K562 (cell line): ENCODE results near the gene THEM5. TPM values are rescaled to one million over a fixed set of nuclear protein-coding genes. Genes with fewer than 3 reads are reported as not detected.

ENCODE experiments used
- ATAC-seq: fragments of 200-7000 bp; cut with Tn5 transposase; 3 replicates; pipeline ENCODE4 v1.9.1; 2020; ENCODE audit warnings: moderate library complexity
- BruUV-seq: library from RNA; stranded (reverse); fragments of 400-500 nt; replicated peaks from 2 replicates; lab custom pipeline; 2021; lab: Mats Ljungman, UMichigan
- CTCF ChIA-PET: fragments of 300-600 bp; formaldehyde crosslinking; extraction: SDS; loops from one replicate; lab custom pipeline; 2021; ENCODE audit warnings: low intra/inter-chr PET ratio; lab: Yijun Ruan, JAX
- POLR2A ChIA-PET: fragments of 300-600, 350-650 bp; sonication (Branson Sonifier 250); formaldehyde crosslinking; extraction: SDS; loops from one replicate; lab custom pipeline; 2021; ENCODE audit warnings: antibody characterized with exemption, inconsistent platforms; lab: Yijun Ruan, JAX
- DNase-seq, 4 experiments: peaks; one replicate each; pipeline versions ENCODE4 v3.0.0 to v3.0.0-alpha.2; 2011 to 2018; ENCODE audit warnings: low spot score in 3 of 4, mixed read lengths in 3 of 4; ENCODE audit errors: extremely low read depth in 1 of 4
- FAIRE-seq: peaks from 2 replicates; lab custom pipeline; 2011; peaks lifted over from hg19 to GRCh38; lab: Jason Lieb, UNC
- H2AFZ ChIP-seq: 2 replicates; pipeline ENCODE4 v1.6.0; 2011; ENCODE audit warnings: low read depth, low read length, control low read depth, inconsistent platforms
- H3K27ac ChIP-seq: fragments of 200-600 bp; 3 replicates; pipeline ENCODE4 v1.8.0; 2011; ENCODE audit warnings: low read depth, mild to moderate bottlenecking, control low read depth, inconsistent platforms, low read length, moderate library complexity, mixed read lengths; ENCODE audit errors: extremely low read depth
- H3K27me3 ChIP-seq, 2 experiments: fragments of 300-600 bp in 1 of 2; 2 replicates in 1 of 2; 3 replicates in 1 of 2; pipeline versions ENCODE4 v1.6.0 to v1.8.0; 2011; ENCODE audit warnings: inconsistent platforms in 2 of 2, low read length in 2 of 2, mild to moderate bottlenecking in 1 of 2, mixed read lengths in 1 of 2, moderate library complexity in 1 of 2; ENCODE audit not compliant: control insufficient read depth in 2 of 2, insufficient read depth in 2 of 2
- H3K36me3 ChIP-seq: fragments of 300-600 bp; 3 replicates; pipeline ENCODE4 v1.8.0; 2011; ENCODE audit warnings: mild to moderate bottlenecking, low read length, inconsistent platforms; ENCODE audit not compliant: control insufficient read depth, insufficient read depth
- H3K4me1 ChIP-seq, 2 experiments: fragments of 200-600 bp in 1 of 2; replicated peaks in 1 of 2; 2 replicates in 1 of 2; 3 replicates in 1 of 2; pipeline versions ENCODE4 v1.5.1 to v1.8.0; 2011; ENCODE audit warnings: inconsistent platforms in 2 of 2, low read length in 2 of 2, mild to moderate bottlenecking in 1 of 2, mixed read lengths in 1 of 2, moderate library complexity in 1 of 2; ENCODE audit not compliant: control insufficient read depth in 2 of 2, insufficient read depth in 2 of 2
- H3K4me2 ChIP-seq: 2 replicates; pipeline ENCODE4 v1.6.1; 2011; ENCODE audit warnings: low read length, control low read depth, inconsistent platforms, mixed read lengths; ENCODE audit not compliant: insufficient read depth
- H3K4me3 ChIP-seq: fragments of 200-600 bp; sonication (generic), shearing (Covaris generic); 2 replicates; pipeline ENCODE4 v1.5.1; 2016; ENCODE audit warnings: control low read depth, inconsistent platforms
- H3K79me2 ChIP-seq: fragments of 200-600 bp; 3 replicates; pipeline ENCODE4 v1.8.0; 2011; ENCODE audit warnings: low read length, inconsistent platforms; ENCODE audit not compliant: control insufficient read depth, insufficient read depth
- H3K9ac ChIP-seq, 2 experiments: 2 replicates each; pipeline versions ENCODE4 v1.6.0 to v1.6.1; 2011; ENCODE audit warnings: low read depth in 2 of 2, low read length in 2 of 2, control low read depth in 1 of 2, inconsistent platforms in 1 of 2, mild to moderate bottlenecking in 1 of 2, mixed read lengths in 1 of 2; ENCODE audit not compliant: insufficient read depth in 1 of 2
- H3K9me1 ChIP-seq: one replicate; pipeline ENCODE4 v1.6.0; 2011; ENCODE audit warnings: inconsistent platforms, mild to moderate bottlenecking, low read length, moderate library complexity; ENCODE audit not compliant: control insufficient read depth, insufficient read depth
- H3K9me3 ChIP-seq: replicated peaks from 2 replicates; pipeline ENCODE4 v1.5.1; 2011; ENCODE audit warnings: low read depth, low read length, inconsistent platforms; ENCODE audit not compliant: control insufficient read depth, insufficient read depth
- H4K20me1 ChIP-seq: replicated peaks from 2 replicates; pipeline ENCODE4 v1.6.1; 2011; ENCODE audit warnings: low read length, inconsistent platforms, mixed read lengths; ENCODE audit not compliant: control insufficient read depth, insufficient read depth
- ATF4 ChIP-seq: fragments of 450-650 bp; formaldehyde crosslinking; IDR thresholded peaks from 2 replicates; pipeline ENCODE4 v1.4.0; 2022; ENCODE audit warnings: mild to moderate bottlenecking, moderate library complexity
- CBFA2T3 ChIP-seq: fragments of 450-650 bp; IDR thresholded peaks from 2 replicates; pipeline ENCODE4 v1.6.1; 2017
- CEBPG ChIP-seq, 3 experiments: fragments of 200-800 bp in 1 of 3; sonication (Bioruptor generic) in 1 of 3; sonication (generic) in 1 of 3; formaldehyde crosslinking in 1 of 3; IDR thresholded peaks in 2 of 3; conservative IDR thresholded peaks in 1 of 3; 2 replicates each; pipeline versions ENCODE4 v1.6.1 to v1.8.0; 2016 to 2022; ENCODE audit warnings: missing compliant biosample characterization in 2 of 3, missing genetic modification characterization in 2 of 3, mild to moderate bottlenecking in 1 of 3, missing genetic modification reagents in 1 of 3
- CHCHD3 ChIP-seq: fragments of 250-450 bp; sonication (Bioruptor Pico); IDR thresholded peaks from 2 replicates; pipeline ENCODE4 v2.1.2; 2022; ENCODE audit warnings: mild to moderate bottlenecking
- HMGXB4 ChIP-seq: sonication (generic); formaldehyde crosslinking; IDR thresholded peaks from 2 replicates; pipeline ENCODE4 v1.8.1; 2023; ENCODE audit warnings: mild to moderate bottlenecking, missing genetic modification reagents
- ZNF395 ChIP-seq: fragments of 200-800 bp; sonication (Bioruptor generic); IDR thresholded peaks from 2 replicates; pipeline ENCODE4 v1.6.1; 2017; ENCODE audit warnings: missing genetic modification characterization, missing compliant biosample characterization
- ZNF830 ChIP-seq: fragments of 250-450 bp; sonication (Bioruptor Pico); IDR thresholded peaks from 2 replicates; pipeline ENCODE4 v1.5.0; 2021; ENCODE audit warnings: mild to moderate bottlenecking
- WGBS: fragments of 100-300 bp; shearing (Covaris generic); methylation state at CpG from one replicate; pipeline ENCODE4 v1.1.6; 2016; ENCODE audit warnings: low coverage, mixed read lengths; ENCODE audit not compliant: insufficient coverage; ENCODE audit errors: missing lambda C conversion rate; 5-methylcytosine and 5-hydroxymethylcytosine counted together
- in situ Hi-C: fragments of 300-500 bp; cut with MboI; formaldehyde crosslinking; loops from 4 replicates; pipeline ENCODE4 v1.15.0; 2018; ENCODE audit warnings: inconsistent platforms, mixed read lengths
- intact Hi-C: fragments of 100-400 bp; cut with micrococcal nuclease; formaldehyde crosslinking; loops from 2 replicates; pipeline ENCODE4 v1.14.2; 2022
- polyA plus RNA-seq, 8 experiments: library from polyadenylated mRNA; depleted of rRNA in 4 of 8; stranded (reverse) in 5 of 8; unstranded in 3 of 8; fragments of >200 nt; fragmentation: Nextera tagmentation in 2 of 8; fragmentation: Illumina TruSeq in 1 of 8; extraction: Ambion mirVana in 2 of 8; extraction: Trizol in 1 of 8; gene quantifications; 2 replicates each; pipeline versions ENCODE4 v1.2.1 to v1.2.3, GENCODE V29; 2011 to 2014; ENCODE audit warnings: inconsistent platforms in 1 of 8, missing spikeins in 1 of 8
- total RNA-seq, 7 experiments: library from RNA; depleted of rRNA in 6 of 7; stranded (reverse); fragments of >200 nt in 6 of 7; fragmentation: Illumina TruSeq in 2 of 7; extraction: Trizol in 2 of 7; gene quantifications; 2 replicates each; pipeline versions ENCODE4 v1.2.1 to v1.2.3, GENCODE V29; 2011 to 2021; ENCODE audit warnings: low replicate concordance in 1 of 7

Gene THEM5
- total and polyA plus RNA-seq, 9 of the 15 experiments (the other 6 are each of a cell fraction or from before 2014, with no cell fraction given): not detected

- H3K27ac ChIP-seq: no peak overlapping the region; the same call in 2 of the 3 replicates
- intact Hi-C loops (no loop called here), in situ Hi-C loops (loop anchor here (5.0 kb wide), 1 partner anchor 132 kb away; no protein-coding TSS in a partner anchor)
- H3K9me3 ChIP-seq: no peaks in the 10 kb centered on the region
- H3K27me3 ChIP-seq: peaks cover 5 to 20% of the 10 kb centered on the region in 2 experiments; a peak in 4 of 5 replicates
- peaks cover 3% of the 10 kb centered on the region for H3K9me1 ChIP-seq
- H3K9ac ChIP-seq: no peak overlapping the region
- ChIA-PET POLR2A (interaction anchor here (1.2 kb wide), 1 partner anchor 9 kb away, joined by 3 read pairs; no protein-coding TSS in a partner anchor), CTCF (no interaction called here)
- ATAC-seq (no peak), DNase-seq (no peak), FAIRE-seq (no peak)
- H3K4me1 ChIP-seq: peaks cover 5 to 33% of the 10 kb centered on the region in 2 experiments
- H3K36me3 ChIP-seq: no peaks in the 10 kb centered on the region
- H2AFZ ChIP-seq: no peak overlapping the region
- no peaks in the 10 kb centered on the region for H3K79me2 ChIP-seq
- no peak overlapping the region for H3K4me3 ChIP-seq
- 14% methylated on average over 4 of the region's 4 CpGs for WGBS
- H3K4me2 ChIP-seq: no peak overlapping the region
- no peaks in the 10 kb centered on the region for H4K20me1 ChIP-seq
- BruUV-seq: no TSS peak
- TF ChIP-seq ZNF830 (no peak), CHCHD3 (CRISPR knock-in tag) (no peak), HMGXB4 (CRISPR knock-in tag) (no peak), ZNF395 (CRISPR knock-in tag) (no peak), CEBPG (CRISPR knock-in tag; IDR thresholded peaks at IDR 0.05) (no peak), CEBPG (tag; conservative IDR thresholded peaks at IDR 0.05 in 1 of 2, IDR thresholded peaks at IDR 0.05 in 1 of 2) (no peak), CBFA2T3 (peak; percentile 6; the same call in 1 of the 2 replicates), ATF4 (CRISPR knock-in tag) (no peak)
These were observed 24.0 kb downstream of the THEM5 start for GRCh38 chr1:151829352-151830046.
